Type B pancreatic cell (in vitro differentiated cells): ENCODE results near the gene SCN9A. TPM values are rescaled to one million over a fixed set of nuclear protein-coding genes. Genes with fewer than 3 reads are reported as not detected.

Source experiments
- DNase-seq: peaks from one replicate; pipeline ENCODE4 v3.0.0; 2021; ENCODE audit warnings: mixed read lengths; ENCODE audit not compliant: unreplicated experiment; ENCODE audit errors: extremely low spot score
- H3K27ac Mint-ChIP-seq: 2 replicates; pipeline ENCODE4 v1.8.0; 2021; ENCODE audit warnings: mild to moderate bottlenecking, mixed read lengths
- H3K27me3 Mint-ChIP-seq: 2 replicates; pipeline ENCODE4 v1.8.0; 2021; ENCODE audit warnings: mixed read lengths
- H3K36me3 Mint-ChIP-seq: 2 replicates; pipeline ENCODE4 v1.8.0; 2021; ENCODE audit warnings: mixed read lengths
- H3K4me1 Mint-ChIP-seq: one replicate; pipeline ENCODE4 v1.8.0; 2021; ENCODE audit warnings: mixed read lengths; ENCODE audit not compliant: unreplicated experiment
- H3K4me3 Mint-ChIP-seq: 2 replicates; pipeline ENCODE4 v1.8.0; 2021; ENCODE audit warnings: mild to moderate bottlenecking, mixed read lengths
- H3K9me3 Mint-ChIP-seq: 2 replicates; pipeline ENCODE4 v1.8.0; 2021; ENCODE audit warnings: mixed read lengths
- CTCF ChIP-seq: fragments of 200-600 bp; sonication (generic); conservative IDR thresholded peaks from 2 replicates; pipeline ENCODE4 v1.5.0; 2021; ENCODE audit warnings: antibody characterized with exemption, mild to moderate bottlenecking
- total RNA-seq: library from RNA; stranded (reverse); gene quantifications from 2 replicates; pipeline ENCODE4 v1.2.1, GENCODE V29; 2021; ENCODE audit warnings: low replicate concordance

SCN9A gene
- total RNA-seq, 1 donor from 2014 or later: 6.2 TPM

- no peak for TF ChIP-seq CTCF
- Mint-ChIP-seq H3K4me3 (no peak overlapping the region), H3K27me3 (no peaks in the 10 kb centered on the region), H3K4me1 (no peaks in the 10 kb centered on the region), H3K9me3 (no peaks in the 10 kb centered on the region), H3K27ac (no peak overlapping the region), H3K36me3 (no peaks in the 10 kb centered on the region)
- DNase-seq: no peak
These were observed 135.1 kb downstream of the SCN9A start for GRCh38 chr2:166240387-166241313.

GRCh38 chr2:166239548-166239947 is 136.2 kb downstream of the SCN9A start:
- no peak for DNase-seq
- no peaks in the 10 kb centered on the region for H3K9me3 Mint-ChIP-seq
- H3K27me3 Mint-ChIP-seq: no peaks in the 10 kb centered on the region
- H3K4me3 Mint-ChIP-seq: no peak overlapping the region
- no peak overlapping the region for H3K27ac Mint-ChIP-seq
- no peaks in the 10 kb centered on the region for H3K4me1 Mint-ChIP-seq
- no peak for TF ChIP-seq CTCF
- no peaks in the 10 kb centered on the region for H3K36me3 Mint-ChIP-seq

DNA sequence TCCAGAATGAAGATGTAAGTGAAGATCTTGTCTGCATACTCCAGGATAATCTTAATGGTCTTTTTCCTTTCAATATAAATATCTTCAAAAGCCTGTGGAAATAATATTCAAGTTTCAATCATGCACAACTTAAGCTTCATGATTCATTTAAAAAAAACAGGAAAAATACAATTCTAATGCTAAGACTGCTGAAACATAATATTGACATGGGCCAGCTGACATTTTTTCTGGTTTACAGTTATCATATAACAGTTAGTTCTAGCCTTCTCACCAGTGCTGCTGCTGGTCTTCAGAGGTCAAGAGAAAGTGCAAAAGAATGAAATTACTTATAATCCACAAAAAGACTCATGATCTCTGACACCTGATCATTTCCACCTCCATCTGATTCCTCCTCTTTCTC is 137.6 kb downstream of the SCN9A start:
- Mint-ChIP-seq H3K36me3 (no peaks in the 10 kb centered on the region), H3K9me3 (no peaks in the 10 kb centered on the region), H3K27me3 (no peaks in the 10 kb centered on the region), H3K27ac (no peak overlapping the region), H3K4me3 (no peak overlapping the region), H3K4me1 (no peaks in the 10 kb centered on the region)
- TF ChIP-seq CTCF: no peak
- DNase-seq: no peak

DNA sequence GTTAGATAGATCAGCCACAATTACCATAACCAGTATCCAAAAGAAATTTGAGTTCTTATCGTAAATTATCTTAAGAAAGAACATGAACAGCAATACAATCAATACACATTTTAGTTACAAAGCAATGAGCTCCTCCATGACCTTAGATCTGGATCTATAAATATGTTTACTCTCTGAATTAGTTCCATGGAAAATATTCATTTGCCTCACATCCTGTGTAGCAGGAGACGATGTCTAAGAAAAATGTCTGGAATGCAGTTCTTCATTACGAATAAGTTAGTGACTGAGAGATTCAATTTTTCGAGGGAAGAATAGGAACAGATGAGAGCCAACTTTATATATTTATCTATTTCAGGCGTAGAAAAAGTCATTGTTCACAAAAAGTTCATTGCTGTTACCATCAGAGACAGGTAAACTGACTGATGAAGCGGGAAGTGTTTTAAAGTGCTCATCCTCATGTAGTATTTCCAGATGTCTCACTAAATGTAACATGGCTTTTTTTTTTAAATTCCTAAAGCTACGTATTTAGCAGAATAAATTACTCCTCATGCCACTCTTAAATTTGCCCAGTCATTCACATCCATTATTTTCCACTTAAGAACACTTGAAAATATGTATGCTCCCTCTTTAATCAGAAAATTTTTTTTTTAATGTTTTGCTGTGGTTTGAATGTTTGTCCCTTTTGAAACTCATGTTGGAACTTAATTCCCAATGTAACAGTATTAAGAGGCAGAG is 141.5 kb downstream of the SCN9A start:
- Mint-ChIP-seq H3K4me3 (no peak overlapping the region), H3K36me3 (no peaks in the 10 kb centered on the region), H3K9me3 (no peaks in the 10 kb centered on the region), H3K27me3 (no peaks in the 10 kb centered on the region), H3K27ac (no peak overlapping the region), H3K4me1 (peaks cover 6% of the 10 kb centered on the region)
- TF ChIP-seq CTCF: no peak
- no peak for DNase-seq

DNA sequence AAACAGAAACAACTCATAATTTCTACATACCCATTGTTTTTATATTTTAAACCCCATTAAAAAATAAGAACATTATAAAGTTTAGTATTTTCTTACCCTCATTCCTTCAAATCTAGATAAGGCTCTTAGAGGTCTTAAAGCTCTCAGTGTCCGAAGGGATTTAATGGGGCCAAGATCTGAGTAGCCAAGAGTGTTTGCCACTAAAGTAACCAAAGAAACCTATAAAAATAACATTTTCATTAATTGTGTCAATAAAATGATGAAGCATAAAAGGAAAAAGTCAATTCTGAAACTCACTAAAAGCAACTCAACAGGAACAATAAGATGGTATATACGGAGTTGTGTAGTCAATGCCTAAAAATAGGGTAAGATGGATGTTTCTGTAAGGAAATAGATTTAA is 142.5 kb downstream of the SCN9A start:
- peaks cover 6% of the 10 kb centered on the region for H3K4me1 Mint-ChIP-seq
- TF ChIP-seq CTCF: no peak
- H3K9me3 Mint-ChIP-seq: no peaks in the 10 kb centered on the region
- DNase-seq: no peak
- no peaks in the 10 kb centered on the region for H3K36me3 Mint-ChIP-seq
- no peak overlapping the region for H3K27ac Mint-ChIP-seq
- H3K27me3 Mint-ChIP-seq: no peaks in the 10 kb centered on the region
- H3K4me3 Mint-ChIP-seq: no peak overlapping the region
